DOHH2 (cell line): ENCODE results near the gene NAT9.

Experiments
- H3F3A ChIP-seq: fragments of 200-600 bp; sonication (generic), shearing (Covaris generic); 2 replicates; pipeline ENCODE4 v1.6.0; 2016; ENCODE audit warnings: antibody characterized with exemption, mild to moderate bottlenecking; ENCODE audit not compliant: control insufficient read depth, insufficient read depth
- H3K27ac ChIP-seq: fragments of 200-600 bp; sonication (generic); 2 replicates; pipeline ENCODE4 v1.5.1; 2014; ENCODE audit warnings: low read depth, mild to moderate bottlenecking, low read length, moderate library complexity
- H3K27me3 ChIP-seq: fragments of 200-600 bp; sonication (generic); 2 replicates; pipeline ENCODE4 v1.6.1; 2014; ENCODE audit warnings: mild to moderate bottlenecking, low read length, mixed read lengths; ENCODE audit not compliant: control insufficient read depth
- H3K36me3 ChIP-seq: fragments of 200-600 bp; sonication (generic); 2 replicates; pipeline ENCODE4 v1.6.1; 2014; ENCODE audit warnings: mild to moderate bottlenecking, low read length, moderate library complexity, mixed read lengths; ENCODE audit not compliant: control insufficient read depth
- H3K4me1 ChIP-seq: fragments of 200-600 bp; sonication (generic); 2 replicates; pipeline ENCODE4 v1.6.1; 2014; ENCODE audit warnings: mild to moderate bottlenecking, low read length, mixed read lengths; ENCODE audit not compliant: control insufficient read depth
- H3K4me2 ChIP-seq: fragments of 200-600 bp; sonication (generic); 2 replicates; pipeline ENCODE4 v1.6.0; 2014; ENCODE audit warnings: mild to moderate bottlenecking, low read length, moderate library complexity
- H3K4me3 ChIP-seq: fragments of 200-600 bp; sonication (generic); 2 replicates; pipeline ENCODE4 v1.5.1; 2014; ENCODE audit warnings: mild to moderate bottlenecking, low read length, mixed read lengths
- H3K79me2 ChIP-seq: fragments of 200-600 bp; sonication (generic); 2 replicates; pipeline ENCODE4 v1.6.1; 2014; ENCODE audit warnings: mild to moderate bottlenecking, low read length, mixed read lengths; ENCODE audit not compliant: control insufficient read depth
- H3K9me2 ChIP-seq: fragments of 200-600 bp; sonication (generic); replicated peaks from 2 replicates; pipeline ENCODE4 v1.6.1; 2014; ENCODE audit warnings: mild to moderate bottlenecking, low read length, mixed read lengths; ENCODE audit not compliant: control insufficient read depth
- H3K9me3 ChIP-seq: fragments of 200-600 bp; sonication (generic); 2 replicates; pipeline ENCODE4 v1.6.1; 2014; ENCODE audit warnings: antibody characterized with exemption, low read length, mixed read lengths; ENCODE audit not compliant: control insufficient read depth, insufficient read depth
- H4K20me1 ChIP-seq: fragments of 200-600 bp; sonication (generic); 2 replicates; pipeline ENCODE4 v1.6.0; 2014; ENCODE audit warnings: low read depth, mild to moderate bottlenecking, antibody characterized with exemption, low read length, moderate library complexity; ENCODE audit not compliant: control insufficient read depth, insufficient read depth
- EZH2phosphoT487 ChIP-seq: fragments of 200-600 bp; sonication (generic); IDR thresholded peaks from 2 replicates; pipeline ENCODE4 v1.6.1; 2017; ENCODE audit warnings: borderline replicate concordance, mild to moderate bottlenecking, antibody characterized with exemption, low read length, moderate library complexity, mixed read lengths
- TF ChIP-seq, protein P1 (sequence below): fragments of 200-600 bp; sonication (generic); IDR thresholded peaks from one replicate; pipeline ENCODE4 v1.5.1; 2014; ENCODE audit warnings: antibody characterized with exemption, mild to moderate bottlenecking, low read depth, low read length; ENCODE audit not compliant: poor library complexity, severe bottlenecking

The NAT9 gene

DNA sequence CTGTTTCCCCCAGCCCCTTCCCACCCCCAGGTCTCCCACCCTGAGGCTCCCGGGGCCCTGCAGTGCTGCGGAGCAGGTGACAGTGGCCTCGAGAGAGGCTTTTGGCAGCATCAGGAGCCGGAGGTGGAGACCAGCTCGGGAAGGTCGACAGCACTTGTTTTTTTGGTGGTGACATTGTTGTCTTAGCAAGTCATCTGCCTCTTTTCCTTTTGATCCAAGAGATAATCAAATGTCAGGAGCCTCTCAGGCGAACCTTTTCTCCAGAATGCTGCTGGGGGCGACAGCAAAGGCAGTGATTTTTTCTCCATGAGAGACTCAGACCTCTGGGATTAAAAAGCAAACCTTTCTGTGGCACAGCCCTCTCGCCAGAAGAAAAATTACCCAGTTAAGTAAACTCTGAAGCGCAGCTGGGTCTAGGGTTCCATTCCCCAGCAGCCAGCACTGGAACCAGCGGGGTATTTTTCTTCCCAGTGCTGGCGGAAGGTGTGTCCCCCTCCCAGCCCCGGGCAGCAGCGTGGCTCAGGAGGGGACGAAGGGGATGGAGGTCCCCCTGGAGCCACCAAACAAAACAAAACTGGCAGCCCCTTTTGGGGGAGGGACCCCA, 46.3 kb upstream of the NAT9 start:
- H3K27ac ChIP-seq = no peak overlapping the region

DNA sequence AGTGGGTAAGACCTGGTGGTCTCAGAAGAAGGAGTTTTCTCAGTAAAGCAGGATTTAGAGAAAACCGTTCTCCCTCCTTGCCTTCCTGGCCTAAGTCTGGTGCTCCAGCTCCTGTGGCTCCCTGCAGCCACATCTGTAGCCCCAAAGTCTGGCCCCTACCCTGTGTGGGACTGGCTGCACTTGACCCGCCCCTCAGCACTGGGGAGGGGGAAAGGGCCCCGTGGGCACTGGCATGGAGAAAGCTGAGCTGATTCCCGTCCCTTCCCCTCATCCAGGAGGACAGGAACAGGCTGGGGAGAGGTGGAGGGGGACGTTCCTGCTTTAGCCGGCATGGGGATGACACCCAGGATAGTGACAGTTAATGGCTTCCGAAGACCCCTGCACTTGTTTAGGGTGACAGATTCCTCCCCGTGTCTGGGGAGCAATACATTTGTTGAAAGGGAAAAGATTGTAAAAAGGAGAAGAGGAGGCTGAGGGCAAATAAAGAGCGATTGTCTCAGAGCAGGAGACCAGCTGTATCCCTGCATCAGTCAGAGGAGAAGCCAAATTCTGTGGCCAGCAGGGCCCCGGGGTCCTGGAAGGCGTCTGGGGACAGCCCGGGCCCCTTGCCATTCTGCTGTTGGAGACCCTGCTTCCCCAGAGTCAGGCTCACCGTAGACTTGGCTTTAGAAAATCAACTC, 45.6 kb upstream of the NAT9 start:
- Histone ChIP-seq H3K4me2 (no peak overlapping the region), H3K4me1 (no peaks in the 10 kb centered on the region), H3K4me3 (no peak overlapping the region), H4K20me1 (no peaks in the 10 kb centered on the region; the same call in 1 of the 2 replicates), H3K36me3 (no peaks in the 10 kb centered on the region), H3K9me2 (no peaks in the 10 kb centered on the region), H3K9me3 (no peaks in the 10 kb centered on the region), H3K27me3 (no peaks in the 10 kb centered on the region), H3F3A (no peaks in the 10 kb centered on the region), H3K79me2 (no peaks in the 10 kb centered on the region), H3K27ac (no peak overlapping the region)
- TF ChIP-seq, protein P1, sequence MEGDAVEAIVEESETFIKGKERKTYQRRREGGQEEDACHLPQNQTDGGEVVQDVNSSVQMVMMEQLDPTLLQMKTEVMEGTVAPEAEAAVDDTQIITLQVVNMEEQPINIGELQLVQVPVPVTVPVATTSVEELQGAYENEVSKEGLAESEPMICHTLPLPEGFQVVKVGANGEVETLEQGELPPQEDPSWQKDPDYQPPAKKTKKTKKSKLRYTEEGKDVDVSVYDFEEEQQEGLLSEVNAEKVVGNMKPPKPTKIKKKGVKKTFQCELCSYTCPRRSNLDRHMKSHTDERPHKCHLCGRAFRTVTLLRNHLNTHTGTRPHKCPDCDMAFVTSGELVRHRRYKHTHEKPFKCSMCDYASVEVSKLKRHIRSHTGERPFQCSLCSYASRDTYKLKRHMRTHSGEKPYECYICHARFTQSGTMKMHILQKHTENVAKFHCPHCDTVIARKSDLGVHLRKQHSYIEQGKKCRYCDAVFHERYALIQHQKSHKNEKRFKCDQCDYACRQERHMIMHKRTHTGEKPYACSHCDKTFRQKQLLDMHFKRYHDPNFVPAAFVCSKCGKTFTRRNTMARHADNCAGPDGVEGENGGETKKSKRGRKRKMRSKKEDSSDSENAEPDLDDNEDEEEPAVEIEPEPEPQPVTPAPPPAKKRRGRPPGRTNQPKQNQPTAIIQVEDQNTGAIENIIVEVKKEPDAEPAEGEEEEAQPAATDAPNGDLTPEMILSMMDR = no peak

More for the DNA sequence above, 46.3 kb upstream of the NAT9 start:
- Histone ChIP-seq H3K9me3 (no peaks in the 10 kb centered on the region), H3K4me1 (no peaks in the 10 kb centered on the region), H3K36me3 (no peaks in the 10 kb centered on the region), H3K4me2 (no peak overlapping the region), H3K4me3 (no peak overlapping the region), H4K20me1 (no peaks in the 10 kb centered on the region; the same call in 1 of the 2 replicates), H3K79me2 (no peaks in the 10 kb centered on the region), H3K27me3 (no peaks in the 10 kb centered on the region), H3K9me2 (no peaks in the 10 kb centered on the region), H3F3A (no peaks in the 10 kb centered on the region)
- TF ChIP-seq, protein P1 = no peak
- TF ChIP-seq EZH2phosphoT487 = no peak

DNA sequence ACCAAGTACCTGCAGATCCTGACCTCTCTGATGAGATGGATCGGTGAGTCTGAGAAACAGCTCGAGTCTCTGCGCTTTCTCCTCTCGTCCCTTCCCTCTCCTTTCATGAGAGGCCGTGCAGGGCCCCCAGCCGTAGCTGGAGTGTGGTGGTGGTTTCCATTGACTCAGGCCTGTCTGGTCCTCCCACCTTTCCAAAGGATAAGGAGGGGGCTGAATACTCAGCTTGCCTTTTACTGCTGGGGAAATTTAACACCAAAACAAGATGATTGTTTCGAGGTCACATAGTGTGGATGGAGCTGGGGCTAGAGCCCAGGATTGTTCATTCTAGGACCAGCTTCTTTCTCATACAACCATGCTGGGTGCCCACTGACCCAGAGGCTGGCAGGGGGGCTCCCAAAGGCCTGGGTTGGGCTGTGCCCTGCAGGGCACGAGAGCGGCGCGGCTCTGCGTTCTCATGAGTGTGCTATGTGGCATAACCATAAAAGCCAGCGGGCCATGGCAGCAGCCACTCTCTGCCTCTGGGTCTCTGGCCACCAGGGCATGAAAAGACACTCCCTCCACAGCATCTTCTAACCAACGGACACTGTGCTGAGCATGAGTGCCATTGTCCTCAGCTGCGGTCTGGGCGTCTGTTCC, 43.8 kb upstream of the NAT9 start:
- Histone ChIP-seq H3K36me3 (no peaks in the 10 kb centered on the region), H3K4me2 (no peak overlapping the region), H3K4me3 (no peak overlapping the region), H3K4me1 (no peaks in the 10 kb centered on the region; the same call in 1 of the 2 replicates), H3K27ac (no peak overlapping the region), H3K9me2 (no peaks in the 10 kb centered on the region), H3K79me2 (no peaks in the 10 kb centered on the region), H4K20me1 (no peaks in the 10 kb centered on the region; the same call in 1 of the 2 replicates), H3F3A (no peaks in the 10 kb centered on the region), H3K27me3 (no peaks in the 10 kb centered on the region), H3K9me3 (no peaks in the 10 kb centered on the region)
- TF ChIP-seq EZH2phosphoT487 = no peak
- TF ChIP-seq, protein P1 = no peak
